Mucosa of descending colon (tissue), 3 donors: ENCODE results near the gene FAM161A. TPM values are rescaled to one million over a fixed set of nuclear protein-coding genes. Genes with fewer than 3 reads are reported as not detected.
"Not testable (repeated sequence)": the region's sequence is repeated elsewhere in the genome, so short reads cannot be mapped to it uniquely, and the experiment has no call there.

Experiments
- ATAC-seq: fragments of 200-7000 bp; cut with Tn5 transposase; one replicate; pipeline ENCODE4 v1.9.1; 2020; ENCODE audit warnings: mild to moderate bottlenecking, moderate library complexity
- DNase-seq, 3 donors: peaks; one replicate each; pipeline ENCODE4 v3.0.0-alpha.2; 2020
- H3K36me3 ChIP-seq: fragments of 200-600 bp; one replicate; pipeline ENCODE4 v1.8.0; 2021; ENCODE audit warnings: low read depth, mild to moderate bottlenecking
- H3K4me1 ChIP-seq: fragments of 200-600 bp; one replicate; pipeline ENCODE4 v1.8.0; 2021; ENCODE audit warnings: low read depth, mild to moderate bottlenecking
- H3K4me3 ChIP-seq: fragments of 200-600 bp; one replicate; pipeline ENCODE4 v1.8.0; 2021; ENCODE audit warnings: mild to moderate bottlenecking
- H3K9me3 ChIP-seq: fragments of 200-600 bp; one replicate; pipeline ENCODE4 v1.8.0; 2021; ENCODE audit warnings: mild to moderate bottlenecking
- CTCF ChIP-seq: fragments of 200-600 bp; IDR thresholded peaks from one replicate; pipeline ENCODE4 v1.8.0; 2022; ENCODE audit warnings: antibody characterized with exemption, mild to moderate bottlenecking
- intact Hi-C, 2 donors: fragments of 100-400 bp; cut with DNase I in 1 of 2; cut with micrococcal nuclease in 1 of 2; formaldehyde crosslinking; loops; one replicate each; pipeline versions ENCODE4 v1.11.0 to v1.11.1; 2022; cut with DNase I, micrococcal nuclease
- total RNA-seq, 3 donors: library from RNA; stranded (reverse); fragmentation: NEBNext Ultra II Directional in 2 of 3; extraction: Animal tissue kit (Norgen Biotek cat#: 25700) in 2 of 3; gene quantifications; one replicate each; pipeline versions ENCODE4 v1.2.1 to v1.2.4, GENCODE V29; 2021 to 2023
- donor health status: DM: no; HTN: no; CAD: no; lungs with moderate emphysema.
- donor health status: DM: no; HTN: no; CAD: no.
- donor health status: DM: no; HTN: yes; CAD: no.

The FAM161A gene
- total RNA-seq, 3 donors from 2014 or later: 0.78 to 4.4 (median 1.2) TPM

- ATAC-seq (peak; percentile 34), DNase-seq (peak in 1 of 3 donors; percentile 37)
- intact Hi-C loops: no loop called here
Measured at GRCh38 chr2:61887717-61888266, 33.9 kb upstream of the FAM161A start.

GRCh38 chr2:61885896-61886603 lies 32.2 kb upstream of the FAM161A start:
- Histone ChIP-seq H3K36me3 (no peaks in the 10 kb centered on the region), H3K9me3 (no peaks in the 10 kb centered on the region), H3K4me1 (peaks cover 7% of the 10 kb centered on the region), H3K4me3 (no peak overlapping the region)
- TF ChIP-seq CTCF: no peak
- ATAC-seq: no peak
- DNase-seq: no peak
- intact Hi-C loops: no loop called here

More at GRCh38 chr2:61887717-61888266, 33.9 kb upstream of the FAM161A start:
- peaks cover 7% of the 10 kb centered on the region for H3K4me1 ChIP-seq
- H3K4me3 ChIP-seq: peak overlapping the region; percentile 70
- no peaks in the 10 kb centered on the region for H3K36me3 ChIP-seq
- H3K9me3 ChIP-seq: no peaks in the 10 kb centered on the region
- TF ChIP-seq CTCF: no peak

- intact Hi-C loops: no loop called here
- ATAC-seq (no peak), DNase-seq (no peak)
- H3K9me3 ChIP-seq: no peaks in the 10 kb centered on the region
- TF ChIP-seq CTCF: no peak
- H3K36me3 ChIP-seq: no peaks in the 10 kb centered on the region
- peaks cover 7% of the 10 kb centered on the region for H3K4me1 ChIP-seq
- H3K4me3 ChIP-seq: no peak overlapping the region
Measured at GRCh38 chr2:61882850-61883249, 29.0 kb upstream of the FAM161A start.

- DNase-seq, H3K4me3 ChIP-seq, H3K9me3 ChIP-seq, H3K36me3 ChIP-seq, intact Hi-C loops, ATAC-seq, H3K4me1 ChIP-seq: not testable (repeated sequence)
Measured at GRCh38 chr2:61879351-61879750, 25.5 kb upstream of the FAM161A start.

GRCh38 chr2:61878761-61879160 lies 24.9 kb upstream of the FAM161A start:
- H3K4me1 ChIP-seq: no peaks in the 10 kb centered on the region
- H3K4me3 ChIP-seq: no peak overlapping the region
- ATAC-seq (no peak), DNase-seq (no peak)
- H3K36me3 ChIP-seq: peaks cover 8% of the 10 kb centered on the region
- no peak for TF ChIP-seq CTCF
- no peaks in the 10 kb centered on the region for H3K9me3 ChIP-seq
- intact Hi-C loops: no loop called here

- no peaks in the 10 kb centered on the region for H3K4me1 ChIP-seq
- TF ChIP-seq CTCF: no peak
- ATAC-seq (no peak), DNase-seq (no peak)
- intact Hi-C loops: no loop called here
- no peaks in the 10 kb centered on the region for H3K9me3 ChIP-seq
- H3K4me3 ChIP-seq: no peak overlapping the region
- peaks cover 8% of the 10 kb centered on the region for H3K36me3 ChIP-seq
Measured at GRCh38 chr2:61877571-61878245, 23.8 kb upstream of the FAM161A start.
